ENCODE measurements around the gene GPX4. TPM values are rescaled to one million over a fixed set of nuclear protein-coding genes. Genes with fewer than 3 reads are reported as not detected.

The GPX4 gene
- total and polyA plus RNA-seq, 9 of the 15 experiments (the other 6 are each of a cell fraction or from before 2014, with no cell fraction given): 61.4 to 661 (median 349) TPM

GRCh38 chr19:1081301-1082164 lies 22.3 kb upstream of the GPX4 start (continued):
- no peak for TF ChIP-seq THAP12 (CRISPR knock-in tag; IDR thresholded peaks at IDR 0.05)

- 2% methylated on average over 22 of the region's 51 CpGs for WGBS (ENCODE audit: insufficient coverage, low coverage, missing lambda C conversion rate)
- POLR2A ChIA-PET: interaction anchor here (0.5 to 5.3 kb wide), 8 partner anchors 9 to 121 kb away, joined by 3 to 45 read pairs (median 4); partner anchors contain the start of genes ARHGAP45 and POLR2E
- H3K4me3 ChIP-seq: peak overlapping the region; percentile 54
- TF ChIP-seq SRSF7 (optimal IDR thresholded peaks at IDR 0.05; ENCODE audit: low read depth, low read length) (no peak), ZFP91 (CRISPR knock-in tag; IDR thresholded peaks at IDR 0.05) (no peak), RREB1 (CRISPR knock-in tag; IDR thresholded peaks at IDR 0.05) (no peak), ETV1 (tag; conservative IDR thresholded peaks at IDR 0.05; ENCODE audit: low read depth) (no peak), RFX1 (IDR thresholded peaks at IDR 0.05) (no peak)
These were observed 21.4 kb upstream of the GPX4 start for GRCh38 chr19:1082165-1082927.

More at GRCh38 chr19:1082165-1082927, 21.4 kb upstream of the GPX4 start:
- Histone ChIP-seq H3K79me2 (ENCODE audit: control insufficient read depth, insufficient read depth, low read length) (no peaks in the 10 kb centered on the region), H3K36me3 (ENCODE audit: control insufficient read depth, insufficient read depth, low read length) (peaks cover 32% of the 10 kb centered on the region; the same call in 2 of the 3 replicates), H3K9ac (ENCODE audit: insufficient read depth in 1 of 2, low read depth in 2 of 2, low read length in 2 of 2) (peak overlapping the region; percentile 57 to 89; a peak in 3 of 4 replicates), H3K4me2 (ENCODE audit: insufficient read depth, low read length) (peak overlapping the region; percentile 90), H3K9me1 (ENCODE audit: control insufficient read depth, insufficient read depth, low read length) (peaks cover 3% of the 10 kb centered on the region), H3K27me3 (ENCODE audit: control insufficient read depth in 2 of 2, insufficient read depth in 2 of 2, low read length in 2 of 2) (no peaks in the 10 kb centered on the region), H3K4me1 (replicated peaks in 1 of 2; ENCODE audit: control insufficient read depth in 2 of 2, insufficient read depth in 2 of 2, low read length in 2 of 2) (peaks cover 6 to 76% of the 10 kb centered on the region in 2 experiments), H4K20me1 (replicated peaks; ENCODE audit: control insufficient read depth, insufficient read depth, low read length) (no peaks in the 10 kb centered on the region), H2AFZ (ENCODE audit: low read depth, low read length) (peak overlapping the region; percentile 95), H3K27ac (ENCODE audit: extremely low read depth, low read depth, low read length) (peak overlapping the region; percentile 69; the same call in 2 of the 3 replicates), H3K9me3 (replicated peaks; ENCODE audit: control insufficient read depth, insufficient read depth, low read depth, low read length) (no peaks in the 10 kb centered on the region)
- CTCF ChIA-PET (ENCODE audit: low intra/inter-chr PET ratio): no interaction called here
- intact Hi-C loops (cut with micrococcal nuclease) (loop anchor here (5.0 kb wide), 1 partner anchor 40 kb away; the partner anchor contains the start of gene ABCA7), in situ Hi-C loops (cut with MboI) (no loop called here)
- no TSS peak for BruUV-seq (replicated peaks)
- peak; percentile 95 to 97 (median 96) for DNase-seq (ENCODE audit: extremely low read depth in 1 of 4, low spot score in 3 of 4)
- ATAC-seq: peak; percentile 94
- FAIRE-seq: peak; percentile 96
